GM21723 (cell line): Measurements from ENCODE around the gene MED1.
"Not testable (repeated sequence)": the region's sequence is repeated elsewhere in the genome, so short reads cannot be mapped to it uniquely, and the experiment has no call there.

Experiments used
- ATAC-seq: cut with Tn5 transposase; IDR thresholded peaks from one replicate; pipeline ENCODE4 v1.9.1; 2021; ENCODE audit warnings: mild to moderate bottlenecking, moderate library complexity; ENCODE audit not compliant: unreplicated experiment

The MED1 gene

DNA sequence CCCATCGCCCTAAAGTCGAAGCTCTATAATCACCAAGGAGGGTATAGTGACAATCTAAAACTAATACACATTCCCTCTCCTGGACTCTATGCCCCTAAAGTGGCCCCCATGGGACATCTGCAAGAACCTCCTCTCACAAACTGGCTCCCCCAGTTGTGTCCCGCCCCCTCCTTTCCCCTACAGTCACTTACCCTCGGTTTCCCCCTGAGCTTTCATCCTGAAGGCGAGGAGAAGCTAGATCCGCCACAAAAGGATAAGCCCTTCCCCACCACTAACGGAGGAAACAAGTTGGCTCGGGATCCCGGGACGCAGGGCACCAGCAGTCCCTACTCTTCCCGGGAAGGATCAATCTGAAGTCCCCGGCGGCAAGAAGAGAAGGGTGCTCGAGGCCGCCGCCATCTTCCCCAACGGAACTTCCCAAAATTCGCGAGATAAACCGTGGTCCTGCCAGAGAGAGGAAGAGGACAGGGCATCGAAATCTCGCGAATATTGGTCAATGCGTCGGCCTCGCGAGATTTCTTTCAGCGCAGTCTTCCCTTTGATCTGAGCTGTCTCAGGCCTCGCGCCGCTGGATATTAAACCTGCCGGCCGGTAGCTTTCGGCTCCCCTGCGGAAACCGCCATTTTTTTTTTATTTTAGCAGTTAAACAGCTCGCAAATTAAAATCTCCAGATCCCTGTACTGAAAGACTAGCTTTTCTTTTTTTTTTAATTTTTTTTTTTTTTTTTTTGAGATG is at the start of gene MED1:
TSS of gene MED1 (minus strand) at position 417 of the 735 bp plus-strand sequence. CDS start at position 216, 201 bp downstream.
- peak; percentile 89 for ATAC-seq

DNA sequence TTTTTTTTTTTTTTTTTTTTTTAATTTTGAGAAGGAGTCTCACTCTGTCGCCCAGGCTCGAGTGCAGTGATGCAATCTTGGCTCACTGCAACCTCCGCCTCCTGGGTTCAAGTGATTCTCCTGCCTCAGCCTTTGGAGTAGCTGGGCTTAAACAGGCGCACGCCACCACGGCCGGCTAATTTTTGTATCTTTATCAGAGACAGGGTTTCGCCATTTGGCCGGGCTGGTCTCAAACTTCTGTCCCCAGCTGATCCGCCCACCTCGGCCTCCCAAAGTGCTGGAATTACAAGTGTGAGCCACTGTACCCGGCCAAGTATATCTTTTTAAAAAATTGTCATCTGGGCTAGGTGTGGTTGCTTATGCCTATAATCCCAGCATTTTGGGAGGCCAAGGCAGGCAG is 45.9 kb upstream of the MED1 start:
- ATAC-seq, result not testable (repeated sequence)

DNA sequence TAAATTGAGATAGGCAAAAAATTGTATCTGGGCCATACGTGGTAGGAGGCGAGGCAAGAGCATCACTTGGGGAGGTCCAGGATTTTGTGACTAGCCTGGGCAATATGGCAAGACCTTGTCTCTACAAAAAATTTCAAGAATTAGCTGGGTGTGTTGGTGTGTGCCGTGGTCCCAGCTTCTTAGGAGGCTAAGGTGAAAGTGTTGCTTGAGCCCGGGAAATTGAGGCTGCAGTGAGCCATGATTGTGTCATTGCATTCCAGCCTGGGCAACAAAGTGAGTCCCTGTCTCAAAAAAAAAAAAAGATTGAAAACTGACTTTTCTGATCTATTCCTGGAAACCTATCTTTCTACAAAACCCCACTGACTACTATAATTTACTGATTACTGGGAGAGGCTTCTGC is 36.9 kb upstream of the MED1 start:
- ATAC-seq, result no peak

GRCh38 chr17:39487490-39487889 is 36.4 kb upstream of the MED1 start:
- not testable (repeated sequence) for ATAC-seq

- no peak for ATAC-seq
Measured at GRCh38 chr17:39486242-39486641, 35.2 kb upstream of the MED1 start.

- no peak for ATAC-seq
Measured at GRCh38 chr17:39485555-39485954, 34.5 kb upstream of the MED1 start.

- no peak for ATAC-seq
Measured at GRCh38 chr17:39484178-39484577, 33.1 kb upstream of the MED1 start.

DNA sequence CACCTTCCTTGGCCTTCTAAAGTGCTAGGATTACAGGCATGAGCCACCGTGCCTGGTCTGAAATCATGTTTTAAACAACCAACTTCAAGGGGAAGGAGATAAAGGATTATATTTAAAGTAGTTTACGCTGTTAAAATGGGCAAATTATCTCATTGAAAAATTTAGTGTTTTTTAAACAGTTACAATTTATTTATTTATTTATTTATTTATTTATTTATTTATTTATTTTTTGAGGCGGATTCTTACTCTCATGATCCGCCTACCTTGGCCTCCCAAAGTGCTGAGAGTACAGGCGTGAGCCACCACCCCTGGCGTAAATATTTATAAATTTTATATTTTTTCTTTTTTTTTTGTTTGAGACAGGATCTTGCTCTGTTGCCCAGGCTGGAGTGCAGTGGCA is 32.4 kb upstream of the MED1 start:
- no peak for ATAC-seq

GRCh38 chr17:39479631-39480030 is 28.6 kb upstream of the MED1 start:
- not testable (repeated sequence) for ATAC-seq

DNA sequence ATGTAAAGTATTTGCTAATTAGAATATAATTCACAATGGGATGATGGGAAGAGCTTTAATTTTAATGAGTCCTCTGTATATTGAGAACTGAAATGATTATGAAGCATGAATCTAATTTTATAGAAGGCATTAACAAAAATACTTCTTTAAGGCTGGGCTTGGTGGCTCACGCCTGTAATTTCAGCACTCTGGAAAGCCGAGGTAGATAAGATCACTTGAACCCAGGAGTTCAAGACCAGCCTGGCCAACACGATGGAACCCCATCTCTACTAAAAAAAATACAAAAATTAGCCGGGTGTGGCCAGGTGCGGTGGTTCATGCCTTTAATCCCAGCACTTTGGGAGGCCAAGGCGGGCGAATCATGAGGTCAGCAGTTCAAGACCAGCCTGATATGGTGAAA is 22.2 kb upstream of the MED1 start:
- ATAC-seq, result no peak

DNA sequence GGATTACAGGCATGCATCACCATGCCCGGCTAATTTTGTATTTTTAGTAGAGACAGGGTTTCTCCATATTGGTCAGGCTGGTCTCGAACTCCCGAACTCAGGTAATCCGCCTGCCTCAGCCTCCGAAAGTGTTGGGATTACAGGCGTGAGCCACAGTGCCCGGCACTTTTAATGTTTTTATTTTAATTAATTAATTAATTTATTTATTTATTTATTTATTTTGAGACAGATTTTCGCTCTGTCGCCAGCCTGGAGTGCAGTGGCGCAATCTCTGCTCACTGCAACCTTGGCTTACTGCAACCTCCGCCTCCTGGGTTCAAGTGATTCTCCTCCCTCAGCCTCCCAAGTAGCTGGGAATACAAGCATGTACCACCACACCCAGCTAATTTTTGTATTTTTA is 17.5 kb upstream of the MED1 start:
- ATAC-seq, result not testable (repeated sequence)

DNA sequence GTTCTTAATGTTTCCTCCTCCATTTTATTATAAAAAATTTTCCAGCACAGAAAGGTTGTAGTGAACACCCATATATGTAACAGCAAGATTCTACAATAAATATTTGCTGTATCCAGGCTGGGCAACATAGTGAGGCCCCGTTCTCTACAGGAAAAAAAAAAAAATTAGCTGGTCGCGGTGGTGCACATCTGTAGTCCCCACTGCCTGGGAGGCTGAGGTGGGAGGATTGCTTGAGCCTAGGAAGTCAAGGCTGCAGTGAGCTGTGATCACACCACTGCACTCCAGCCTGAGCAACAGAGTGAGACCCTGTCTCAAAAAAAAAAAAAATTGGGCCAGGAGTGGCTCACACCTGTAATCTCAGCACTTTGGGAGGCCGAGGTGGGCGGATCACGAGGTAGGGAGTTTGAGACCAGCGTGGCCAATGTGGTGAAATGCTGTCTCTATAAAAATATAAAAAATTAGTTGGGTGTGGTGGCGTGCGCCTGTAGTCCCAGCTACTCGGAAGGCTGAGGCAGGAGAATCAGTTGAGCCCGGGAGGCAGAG is 13.6 kb upstream of the MED1 start:
- not testable (repeated sequence) for ATAC-seq

DNA sequence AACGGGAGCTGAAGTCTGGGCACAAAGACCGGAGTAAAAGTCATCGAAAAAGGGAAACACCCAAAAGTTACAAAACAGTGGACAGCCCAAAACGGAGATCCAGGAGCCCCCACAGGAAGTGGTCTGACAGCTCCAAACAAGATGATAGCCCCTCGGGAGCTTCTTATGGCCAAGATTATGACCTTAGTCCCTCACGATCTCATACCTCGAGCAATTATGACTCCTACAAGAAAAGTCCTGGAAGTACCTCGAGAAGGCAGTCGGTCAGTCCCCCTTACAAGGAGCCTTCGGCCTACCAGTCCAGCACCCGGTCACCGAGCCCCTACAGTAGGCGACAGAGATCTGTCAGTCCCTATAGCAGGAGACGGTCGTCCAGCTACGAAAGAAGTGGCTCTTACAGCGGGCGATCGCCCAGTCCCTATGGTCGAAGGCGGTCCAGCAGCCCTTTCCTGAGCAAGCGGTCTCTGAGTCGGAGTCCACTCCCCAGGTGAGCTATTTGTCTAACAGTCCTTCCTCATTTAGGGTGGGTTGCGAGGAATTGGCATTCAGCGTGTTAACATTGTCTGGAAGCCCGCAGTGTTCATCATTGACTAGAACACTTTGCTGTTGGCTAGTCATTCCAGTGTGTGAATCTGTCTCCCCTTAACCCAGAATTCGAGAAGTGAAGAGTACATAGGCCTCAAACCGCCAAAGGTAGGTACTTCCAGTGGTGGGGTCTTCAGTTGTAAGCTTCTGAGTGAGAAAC is 11.7 kb upstream of the MED1 start:
- ATAC-seq, result no peak

DNA sequence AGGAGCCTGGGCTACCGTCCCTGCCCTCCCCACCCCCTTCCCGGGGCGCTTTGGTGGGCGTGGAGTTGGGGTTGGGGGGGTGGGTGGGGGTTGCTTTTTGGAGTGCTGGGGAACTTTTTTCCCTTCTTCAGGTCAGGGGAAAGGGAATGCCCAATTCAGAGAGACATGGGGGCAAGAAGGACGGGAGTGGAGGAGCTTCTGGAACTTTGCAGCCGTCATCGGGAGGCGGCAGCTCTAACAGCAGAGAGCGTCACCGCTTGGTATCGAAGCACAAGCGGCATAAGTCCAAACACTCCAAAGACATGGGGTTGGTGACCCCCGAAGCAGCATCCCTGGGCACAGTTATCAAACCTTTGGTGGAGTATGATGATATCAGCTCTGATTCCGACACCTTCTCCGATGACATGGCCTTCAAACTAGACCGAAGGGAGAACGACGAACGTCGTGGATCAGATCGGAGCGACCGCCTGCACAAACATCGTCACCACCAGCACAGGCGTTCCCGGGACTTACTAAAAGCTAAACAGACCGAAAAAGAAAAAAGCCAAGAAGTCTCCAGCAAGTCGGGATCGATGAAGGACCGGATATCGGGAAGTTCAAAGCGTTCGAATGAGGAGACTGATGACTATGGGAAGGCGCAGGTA is 11.0 kb upstream of the MED1 start:
- ATAC-seq, result peak; percentile 26

GRCh38 chr17:39461113-39461925 is 10.3 kb upstream of the MED1 start, which contains the start of gene CDK12:
TSS of gene CDK12 (plus strand) at chr17:39461486. CDS start at chr17:39462072, 586 bp downstream.
- peak; percentile 69 for ATAC-seq

DNA sequence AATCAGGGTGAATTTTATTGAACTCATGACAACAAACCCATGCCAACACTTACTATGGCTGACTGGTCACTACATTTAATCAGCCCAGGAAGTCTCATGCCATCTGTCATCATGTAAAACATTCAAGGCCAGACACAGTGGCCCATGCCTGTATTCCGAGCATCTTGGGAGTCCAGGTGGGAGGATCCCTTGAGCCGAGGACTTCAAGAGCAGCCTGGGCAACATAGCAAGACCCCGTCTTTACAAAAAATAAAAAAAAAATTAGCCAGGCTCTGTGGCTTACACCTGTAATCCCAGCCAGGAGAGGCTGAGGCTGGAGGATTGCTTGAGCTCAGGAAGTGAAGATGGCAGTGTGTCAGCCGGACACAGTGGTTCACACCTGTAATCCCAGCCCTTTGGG is 4.9 kb upstream of the MED1 start:
- ATAC-seq, result no peak

- ATAC-seq, result no peak
Measured at GRCh38 chr17:39450051-39450450, 1.0 kb downstream of the MED1 start.

DNA sequence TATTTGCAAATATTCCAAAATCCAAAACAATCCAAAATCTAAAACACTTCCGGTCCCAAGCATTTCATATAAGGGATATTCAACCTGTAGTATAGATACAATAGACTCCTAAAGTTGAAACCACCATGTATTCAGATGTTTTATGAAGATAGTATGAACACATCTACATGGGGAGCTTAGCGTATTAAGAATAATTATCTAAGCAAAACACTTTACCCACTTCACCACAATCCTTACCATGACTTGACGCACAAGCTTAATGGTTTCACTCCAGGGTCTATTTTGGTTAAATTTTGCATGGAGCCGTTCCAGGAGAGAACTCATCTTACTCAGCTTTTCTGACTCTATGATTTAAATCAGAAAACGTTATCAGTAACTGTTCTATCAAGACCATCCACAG is 3.5 kb downstream of the MED1 start:
- no peak for ATAC-seq

- ATAC-seq, result no peak
Measured at GRCh38 chr17:39443326-39443725, 7.7 kb downstream of the MED1 start.

DNA sequence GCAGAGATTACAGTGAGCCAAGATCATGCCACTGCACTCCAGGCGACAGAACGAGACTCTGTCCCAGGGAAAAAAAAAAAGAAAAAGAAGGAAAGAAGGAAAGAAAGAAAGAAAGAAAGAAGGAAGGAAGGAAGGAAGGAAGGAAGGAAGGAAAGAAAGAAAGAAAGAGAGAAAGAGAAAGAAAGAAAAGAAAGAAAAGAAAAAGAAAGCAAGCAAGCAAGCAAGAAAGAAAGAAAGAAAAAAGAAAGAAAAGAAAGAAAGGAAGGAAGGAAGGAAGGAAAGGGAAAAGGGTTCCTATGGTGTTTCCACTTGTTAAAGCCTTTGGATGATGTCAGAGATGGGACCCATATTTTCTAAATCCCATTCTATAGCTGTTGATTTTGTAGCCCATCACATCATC is 11.2 kb downstream of the MED1 start:
- ATAC-seq, result not testable (repeated sequence)

- ATAC-seq, result no peak
Measured at GRCh38 chr17:39429600-39429999, 21.5 kb downstream of the MED1 start.
